Measurements from ENCODE around the gene ORM1.
"Not testable (repeated sequence)": the region's sequence is repeated elsewhere in the genome, so short reads cannot be mapped to it uniquely, and the experiment has no call there.

Gene ORM1

GRCh38 chr9:114322831-114323531 lies at the start of gene ORM1:
Gene ORM1, plus strand, starts transcription at chr9:114323098. Its CDS starts 36 bp downstream, at chr9:114323134.
- in situ Hi-C loops (cut with MboI; ENCODE audit: low sequenced_read_pairs) = not testable (repeated sequence)

DNA sequence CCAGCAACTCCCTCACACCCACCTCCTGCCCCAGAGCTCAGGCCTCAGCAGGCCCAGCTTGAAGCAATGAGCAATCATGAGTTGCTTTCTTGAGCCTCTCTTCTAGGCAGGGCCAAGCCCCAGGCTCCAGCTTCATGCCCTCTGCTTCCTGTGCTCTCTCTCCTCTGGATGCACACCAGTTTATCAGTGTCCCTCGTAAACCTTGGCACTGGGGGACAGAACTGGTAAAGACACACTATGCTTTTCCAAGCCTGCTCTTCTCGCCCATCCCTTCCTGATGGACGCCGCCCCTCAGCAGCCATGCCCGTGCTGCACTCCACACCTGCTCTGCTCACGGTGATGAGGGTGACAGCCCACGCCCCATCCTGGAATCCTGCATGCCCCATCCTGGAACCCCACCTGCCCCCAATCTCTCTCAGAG lies 49.4 kb upstream of the ORM1 start:
- in situ Hi-C loops (cut with MboI; ENCODE audit: low sequenced_read_pairs) = no loop called here

DNA sequence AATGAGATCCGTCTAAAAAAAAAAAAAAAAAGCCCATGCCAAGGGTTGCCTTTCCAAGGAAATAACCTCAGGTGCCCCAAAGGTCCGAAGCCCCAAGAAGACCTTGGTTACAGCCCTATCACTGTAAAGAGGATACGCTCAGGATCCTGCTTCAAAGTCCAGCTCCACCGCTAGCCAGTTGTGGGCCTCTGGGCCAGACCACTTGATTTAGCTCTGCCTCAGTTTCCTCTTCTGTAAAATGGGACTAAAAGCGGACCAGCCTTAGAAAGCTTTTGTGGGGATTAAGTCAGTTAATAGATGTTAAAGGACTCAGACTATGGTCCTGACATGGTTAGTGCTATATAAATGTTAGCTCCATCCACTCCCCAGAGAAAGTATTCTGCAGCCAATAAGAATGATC lies 48.7 kb upstream of the ORM1 start:
- in situ Hi-C loops (cut with MboI; ENCODE audit: low sequenced_read_pairs) = no loop called here

GRCh38 chr9:114275246-114276004 lies 47.5 kb upstream of the ORM1 start:
- in situ Hi-C loops (cut with MboI; ENCODE audit: low sequenced_read_pairs) = no loop called here

DNA sequence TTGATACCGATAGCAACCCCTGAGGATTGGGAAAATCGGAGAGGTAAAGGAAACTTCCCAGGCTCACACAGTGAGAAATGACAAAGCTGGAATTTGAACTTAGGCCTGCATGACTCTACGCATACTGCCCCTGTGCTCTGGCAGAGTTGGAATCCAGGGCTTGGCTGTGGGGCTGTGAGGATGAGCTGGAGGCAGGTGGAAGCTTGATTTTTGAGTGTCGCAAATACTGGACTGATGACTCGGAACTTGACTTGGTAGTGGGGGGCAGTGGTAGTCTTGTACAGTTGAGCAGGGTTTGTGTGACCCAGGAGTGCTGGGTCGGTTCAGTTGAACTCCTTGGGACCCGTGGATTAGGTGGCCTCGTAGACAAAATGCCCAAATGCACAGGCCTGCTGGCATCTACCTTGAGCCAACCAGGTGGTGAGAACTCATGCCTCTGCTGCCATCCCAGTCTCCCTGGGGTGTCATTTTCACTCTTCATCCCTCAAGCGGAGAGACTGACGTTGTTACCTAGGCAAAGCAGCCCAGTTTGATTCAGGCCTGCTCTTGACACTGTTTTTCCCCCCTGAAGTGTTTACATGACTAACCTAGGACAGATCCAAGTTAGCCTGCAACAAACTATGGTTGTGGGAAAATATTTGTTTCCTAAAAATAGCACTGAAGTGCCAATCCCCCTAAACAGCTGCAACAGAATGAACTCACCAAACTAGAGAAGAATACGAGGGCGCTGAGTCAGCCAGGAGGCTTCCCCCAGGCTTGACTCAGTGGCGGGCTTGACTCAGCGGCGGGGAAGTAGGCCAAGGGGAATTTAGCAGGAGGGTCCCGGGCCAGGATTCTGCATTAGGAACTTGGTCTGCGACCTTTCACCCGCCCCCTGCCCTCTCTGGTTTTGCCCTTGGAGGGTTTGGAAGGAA lies 45.7 kb upstream of the ORM1 start:
- in situ Hi-C loops (cut with MboI; ENCODE audit: low sequenced_read_pairs) = no loop called here

DNA sequence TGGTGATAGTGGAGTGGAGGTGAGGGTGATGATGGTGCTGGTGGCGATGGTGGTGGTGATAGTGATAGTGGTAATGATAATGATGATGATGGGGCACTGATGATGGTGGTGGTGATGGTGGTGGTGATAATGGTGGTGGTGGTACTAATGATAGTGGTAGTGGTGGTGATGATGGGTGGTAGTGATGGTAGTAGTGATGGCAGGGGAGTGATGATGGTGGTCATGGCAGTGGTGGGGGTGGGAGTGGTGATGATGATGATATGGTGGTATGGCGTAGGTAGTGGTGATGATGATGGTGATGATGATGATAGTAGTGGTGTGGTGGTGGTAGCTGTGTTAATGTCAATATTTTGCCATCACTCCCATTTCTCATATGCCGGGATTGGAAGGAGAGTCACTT lies 44.5 kb upstream of the ORM1 start:
- in situ Hi-C loops (cut with MboI; ENCODE audit: low sequenced_read_pairs) = no loop called here

DNA sequence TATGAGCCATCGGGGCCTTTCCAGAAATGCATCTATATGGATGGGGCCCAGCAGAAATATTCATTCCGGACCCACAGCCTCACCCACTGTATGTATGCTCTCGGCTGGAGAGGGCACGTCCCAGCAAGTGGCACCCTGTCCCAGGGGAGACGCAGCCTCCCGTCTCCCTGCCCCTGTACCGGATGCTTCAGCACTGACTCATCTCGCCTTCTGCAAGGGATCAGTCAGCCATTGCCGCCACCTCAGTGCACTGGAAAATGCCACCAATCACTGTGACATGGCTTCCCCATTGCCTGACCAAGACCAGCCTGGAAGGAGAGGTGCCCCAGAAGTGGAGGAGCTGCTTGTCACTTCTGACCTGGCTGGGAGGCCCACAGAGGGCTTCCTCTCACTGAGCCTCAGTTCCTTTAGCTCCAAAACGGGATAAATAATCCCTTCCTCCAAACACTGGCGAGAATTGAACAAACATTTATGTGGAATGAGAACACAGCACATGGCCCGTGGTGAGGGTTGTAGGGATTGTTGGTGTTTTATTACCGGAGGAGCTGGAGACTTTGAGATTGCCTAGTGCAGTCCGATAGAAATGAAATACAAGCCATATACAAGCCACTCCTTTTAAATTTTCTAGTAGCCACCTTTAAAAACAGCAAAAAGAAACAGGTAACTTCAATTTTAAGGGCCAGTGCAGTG lies 43.9 kb upstream of the ORM1 start:
- in situ Hi-C loops (cut with MboI; ENCODE audit: low sequenced_read_pairs) = no loop called here

DNA sequence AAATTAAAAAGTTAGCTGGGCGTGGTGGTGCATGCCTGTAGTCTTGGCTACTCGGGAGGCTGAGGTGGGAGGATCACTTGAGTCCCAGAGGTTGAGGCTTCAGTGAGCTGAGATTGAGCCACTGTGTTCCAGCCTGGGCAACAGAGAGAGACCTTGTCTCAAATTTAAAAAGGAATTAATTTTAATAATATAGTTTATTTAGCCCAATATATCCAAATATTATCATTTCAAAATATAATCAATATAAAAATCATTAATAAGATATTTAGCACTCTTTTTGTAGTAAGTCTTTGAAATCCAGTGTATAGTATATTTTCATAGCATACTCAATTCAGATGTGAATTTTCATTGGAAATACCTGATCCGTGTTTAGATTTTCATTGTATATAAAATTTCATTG lies 43.2 kb upstream of the ORM1 start:
- in situ Hi-C loops (cut with MboI; ENCODE audit: low sequenced_read_pairs) = loop anchor here (10.0 kb wide), 1 partner anchor 185 kb away; the partner anchor contains the start of gene KIF12

- in situ Hi-C loops (cut with MboI; ENCODE audit: low sequenced_read_pairs) = loop anchor here (10.0 kb wide), 1 partner anchor 186 kb away; the partner anchor contains the start of gene KIF12
These were observed 42.0 kb upstream of the ORM1 start for GRCh38 chr9:114280636-114281472.

DNA sequence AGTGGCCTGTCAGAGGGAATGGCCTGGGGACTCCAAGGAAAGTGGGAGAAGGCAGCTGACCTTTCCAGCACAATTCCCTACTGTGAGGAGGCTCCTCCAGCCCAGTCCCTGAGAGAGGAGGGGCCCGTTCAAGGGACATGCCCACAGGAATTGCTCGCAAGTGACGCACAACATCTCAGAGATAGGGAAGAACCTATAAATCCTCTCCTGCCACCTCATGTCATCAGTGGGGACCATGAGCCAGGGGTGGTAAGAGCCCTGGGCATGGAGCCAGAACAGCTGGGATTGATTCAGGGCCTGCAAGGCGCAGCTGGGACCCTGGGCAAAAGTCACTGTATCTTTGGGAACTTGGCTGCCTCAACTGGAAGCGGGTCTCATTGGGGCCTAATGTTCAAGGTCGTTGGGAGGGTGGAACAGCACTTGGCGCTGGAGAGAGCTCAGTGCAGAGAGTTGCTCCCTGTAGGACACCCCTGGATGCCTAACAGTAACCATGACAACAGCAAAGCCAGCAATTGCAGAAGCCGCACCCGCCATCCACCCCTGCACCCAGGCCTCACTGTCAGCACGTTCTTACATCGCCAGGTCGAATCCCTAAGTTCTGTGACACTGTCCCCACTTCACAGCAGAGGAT lies 41.3 kb upstream of the ORM1 start:
- in situ Hi-C loops (cut with MboI; ENCODE audit: low sequenced_read_pairs) = loop anchor here (10.0 kb wide), 1 partner anchor 187 kb away; the partner anchor contains the start of gene KIF12

GRCh38 chr9:114282104-114282485 lies 40.8 kb upstream of the ORM1 start:
- in situ Hi-C loops (cut with MboI; ENCODE audit: low sequenced_read_pairs) = loop anchor here (10.0 kb wide), 1 partner anchor 187 kb away; the partner anchor contains the start of gene KIF12

DNA sequence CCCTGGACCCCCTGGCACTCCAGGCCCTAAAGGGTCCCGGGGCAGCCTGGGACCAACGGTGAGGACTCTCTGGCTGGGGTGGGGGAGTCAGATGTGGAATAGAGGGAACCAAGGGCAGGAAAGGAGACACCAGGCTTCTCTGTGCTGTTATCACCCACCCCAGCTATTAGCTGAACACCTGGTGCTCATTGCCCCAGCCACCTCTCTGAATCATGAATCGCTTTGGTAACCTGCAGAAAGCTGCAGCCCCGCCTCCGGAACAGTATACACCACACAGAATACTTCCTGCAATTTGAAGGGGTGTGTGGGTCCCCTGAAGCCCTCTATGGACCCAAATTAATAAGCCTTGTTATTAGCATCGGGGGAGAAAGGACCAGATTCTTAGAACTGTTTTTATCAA lies 40.4 kb upstream of the ORM1 start:
- in situ Hi-C loops (cut with MboI; ENCODE audit: low sequenced_read_pairs) = loop anchor here (10.0 kb wide), 1 partner anchor 188 kb away; the partner anchor contains the start of gene KIF12

- in situ Hi-C loops (cut with MboI; ENCODE audit: low sequenced_read_pairs) = loop anchor here (10.0 kb wide), 1 partner anchor 188 kb away; the partner anchor contains the start of gene KIF12
These were observed 40.0 kb upstream of the ORM1 start for GRCh38 chr9:114282926-114283325.

DNA sequence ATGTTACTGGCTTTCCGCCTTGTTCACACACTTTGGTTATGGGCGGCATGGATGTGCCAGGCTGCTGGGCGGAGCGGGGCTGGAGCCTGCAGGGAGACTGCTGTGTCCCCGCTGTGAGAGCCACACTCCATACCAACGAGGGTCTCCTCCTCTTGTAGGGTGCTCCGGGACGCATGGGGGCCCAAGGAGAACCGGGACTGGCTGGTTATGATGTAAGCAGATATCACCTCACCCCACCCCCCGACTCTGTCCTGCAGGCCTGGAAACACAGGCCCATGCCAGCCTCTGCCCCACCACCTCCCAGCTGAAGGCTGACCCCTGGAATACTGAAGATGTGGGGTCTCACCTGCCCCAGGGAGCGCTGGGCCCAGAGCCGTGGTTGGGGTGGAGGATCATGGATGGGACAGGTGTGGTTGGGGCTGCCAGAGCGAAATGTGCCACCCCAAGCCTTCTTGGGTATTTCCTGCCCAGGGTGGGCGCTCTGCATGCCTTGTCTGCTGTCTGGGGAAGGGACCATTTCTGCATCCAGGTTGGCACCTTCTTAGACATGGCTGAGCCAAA lies 39.3 kb upstream of the ORM1 start:
- in situ Hi-C loops (cut with MboI; ENCODE audit: low sequenced_read_pairs) = loop anchor here (10.0 kb wide), 1 partner anchor 189 kb away; the partner anchor contains the start of gene KIF12

DNA sequence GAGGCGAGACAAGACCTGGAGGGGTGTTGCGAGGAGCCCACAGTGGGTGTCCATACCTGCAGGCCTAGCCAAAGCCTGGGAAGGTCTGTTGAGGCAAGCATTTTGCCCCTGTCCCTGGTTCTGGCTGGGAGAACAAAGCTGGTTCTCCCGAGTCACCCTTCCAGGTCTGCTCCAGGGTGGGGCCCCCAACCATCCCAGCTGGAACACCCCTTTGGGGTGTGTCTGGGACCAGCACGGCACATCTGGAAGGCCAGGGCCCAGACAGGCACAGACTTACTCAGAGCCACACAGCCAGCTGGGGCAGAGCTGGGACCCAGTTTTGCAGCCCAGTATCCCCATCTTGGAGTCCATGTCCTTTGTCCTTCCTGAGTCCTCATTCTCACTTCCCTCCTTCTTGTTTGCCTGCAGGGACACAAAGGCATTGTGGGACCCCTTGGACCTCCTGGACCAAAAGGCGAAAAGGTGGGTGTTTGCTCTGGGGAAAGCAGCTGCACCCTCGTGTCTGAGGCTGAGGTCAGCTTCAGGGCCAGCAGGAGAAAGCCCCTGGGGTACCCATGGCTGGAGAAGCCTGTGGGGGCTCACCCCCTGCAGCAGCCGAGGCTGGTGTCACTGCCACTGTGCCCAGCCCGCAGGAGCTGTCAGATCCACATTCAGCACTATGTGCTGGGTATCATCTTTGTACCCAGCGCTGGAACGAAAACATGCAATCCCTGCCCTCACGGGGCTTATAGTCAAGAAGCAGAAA lies 38.4 kb upstream of the ORM1 start:
- in situ Hi-C loops (cut with MboI; ENCODE audit: low sequenced_read_pairs) = loop anchor here (10.0 kb wide), 1 partner anchor 190 kb away; the partner anchor contains the start of gene KIF12

DNA sequence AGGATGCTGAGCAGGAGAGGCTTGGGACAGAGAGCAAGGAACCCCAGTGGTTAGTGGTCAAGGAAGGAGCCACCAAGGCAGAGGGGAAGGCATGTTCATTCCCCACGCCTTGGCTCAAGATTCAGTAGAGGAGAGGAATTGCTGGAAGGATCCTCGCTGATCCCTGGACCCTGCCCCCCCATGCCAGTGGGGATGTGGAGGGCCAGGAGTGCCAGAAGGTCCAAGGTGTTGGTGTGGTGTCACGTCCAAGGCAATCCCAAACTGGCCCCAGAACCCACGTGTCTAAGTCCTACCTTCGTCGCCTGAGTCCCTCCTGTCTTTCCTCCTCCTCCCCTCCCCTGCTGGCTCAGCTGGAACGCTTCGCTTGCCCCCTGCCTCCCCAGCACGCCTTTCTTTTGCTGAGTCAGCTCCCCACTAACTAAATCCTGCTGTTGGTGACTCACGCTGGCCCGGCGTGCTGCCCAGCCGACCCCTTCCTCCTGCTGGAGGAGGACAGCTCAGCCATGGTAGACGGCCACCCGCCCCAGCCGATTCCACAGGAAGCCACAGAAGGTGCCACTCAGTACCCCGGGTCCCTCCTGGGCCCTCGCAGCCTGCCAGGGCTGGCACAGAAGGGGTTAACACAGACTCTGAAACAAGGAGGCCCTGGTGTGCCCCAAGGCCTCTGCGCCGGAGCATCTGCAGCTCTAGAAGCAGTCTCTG lies 37.6 kb upstream of the ORM1 start:
- in situ Hi-C loops (cut with MboI; ENCODE audit: low sequenced_read_pairs) = loop anchor here (10.0 kb wide), 1 partner anchor 191 kb away; the partner anchor contains the start of gene KIF12

- in situ Hi-C loops (cut with MboI; ENCODE audit: low sequenced_read_pairs) = loop anchor here (10.0 kb wide), 1 partner anchor 191 kb away; the partner anchor contains the start of gene KIF12
These were observed 36.7 kb upstream of the ORM1 start for GRCh38 chr9:114286146-114286679.
